Activated naive CD4-positive, alpha-beta T cell treated with anti-CD3 and anti-CD28 coated beads, Interleukin-2, amount 50 U/mL, for 24 hours (primary cell): Measurements from ENCODE around the gene MAGI1.
"Not testable (repeated sequence)": the region's sequence is repeated elsewhere in the genome, so short reads cannot be mapped to it uniquely, and the experiment has no call there.

Experiments
- H3K27ac Mint-ChIP-seq: one replicate; pipeline ENCODE4 v1.8.0; 2021; ENCODE audit warnings: mild to moderate bottlenecking, mixed read lengths
- H3K27me3 Mint-ChIP-seq: one replicate; pipeline ENCODE4 v1.8.0; 2021; ENCODE audit warnings: mixed read lengths
- H3K36me3 Mint-ChIP-seq: one replicate; pipeline ENCODE4 v1.8.0; 2021; ENCODE audit warnings: mixed read lengths
- H3K4me1 Mint-ChIP-seq: one replicate; pipeline ENCODE4 v1.8.0; 2021; ENCODE audit warnings: mixed read lengths
- H3K4me3 Mint-ChIP-seq: one replicate; pipeline ENCODE4 v1.8.0; 2021; ENCODE audit warnings: mild to moderate bottlenecking, mixed read lengths
- H3K9me3 Mint-ChIP-seq: one replicate; pipeline ENCODE4 v1.8.0; 2021; ENCODE audit warnings: mixed read lengths

Gene MAGI1

GRCh38 chr3:65551945-65552344 lies 486.8 kb downstream of the MAGI1 start:
- H3K27me3 Mint-ChIP-seq: peaks cover 13% of the 10 kb centered on the region
- no peaks in the 10 kb centered on the region for H3K36me3 Mint-ChIP-seq
- no peak overlapping the region for H3K4me3 Mint-ChIP-seq
- no peaks in the 10 kb centered on the region for H3K9me3 Mint-ChIP-seq
- H3K27ac Mint-ChIP-seq: no peak overlapping the region
- no peaks in the 10 kb centered on the region for H3K4me1 Mint-ChIP-seq

DNA sequence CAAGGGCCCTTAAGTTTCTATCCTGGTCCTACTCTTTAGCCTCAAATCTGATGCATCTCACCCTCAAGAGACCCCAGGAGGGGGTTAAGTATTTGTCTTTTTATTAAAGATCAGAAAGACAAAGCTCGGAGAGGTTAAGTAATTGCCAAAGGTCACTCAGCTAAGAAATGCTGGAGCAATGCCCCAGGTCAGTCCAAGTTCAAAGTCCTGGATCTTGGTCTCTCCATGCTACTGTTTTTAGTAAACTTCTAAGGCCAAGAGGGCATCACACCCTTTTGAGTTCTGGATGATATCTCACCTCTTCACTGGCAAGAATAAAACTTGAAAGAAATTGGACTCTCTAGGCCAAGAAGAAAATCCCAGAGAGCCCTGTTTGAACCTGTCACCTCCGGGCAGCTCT lies 488.6 kb downstream of the MAGI1 start:
- Mint-ChIP-seq H3K36me3 (no peaks in the 10 kb centered on the region), H3K4me1 (no peaks in the 10 kb centered on the region), H3K27me3 (peaks cover 13% of the 10 kb centered on the region), H3K27ac (no peak overlapping the region), H3K9me3 (peaks cover 5% of the 10 kb centered on the region), H3K4me3 (no peak overlapping the region)

GRCh38 chr3:65549626-65549959 lies 489.1 kb downstream of the MAGI1 start:
- H3K27me3 Mint-ChIP-seq: peaks cover 13% of the 10 kb centered on the region
- peaks cover 5% of the 10 kb centered on the region for H3K9me3 Mint-ChIP-seq
- no peak overlapping the region for H3K4me3 Mint-ChIP-seq
- H3K36me3 Mint-ChIP-seq: no peaks in the 10 kb centered on the region
- H3K4me1 Mint-ChIP-seq: no peaks in the 10 kb centered on the region
- no peak overlapping the region for H3K27ac Mint-ChIP-seq

DNA sequence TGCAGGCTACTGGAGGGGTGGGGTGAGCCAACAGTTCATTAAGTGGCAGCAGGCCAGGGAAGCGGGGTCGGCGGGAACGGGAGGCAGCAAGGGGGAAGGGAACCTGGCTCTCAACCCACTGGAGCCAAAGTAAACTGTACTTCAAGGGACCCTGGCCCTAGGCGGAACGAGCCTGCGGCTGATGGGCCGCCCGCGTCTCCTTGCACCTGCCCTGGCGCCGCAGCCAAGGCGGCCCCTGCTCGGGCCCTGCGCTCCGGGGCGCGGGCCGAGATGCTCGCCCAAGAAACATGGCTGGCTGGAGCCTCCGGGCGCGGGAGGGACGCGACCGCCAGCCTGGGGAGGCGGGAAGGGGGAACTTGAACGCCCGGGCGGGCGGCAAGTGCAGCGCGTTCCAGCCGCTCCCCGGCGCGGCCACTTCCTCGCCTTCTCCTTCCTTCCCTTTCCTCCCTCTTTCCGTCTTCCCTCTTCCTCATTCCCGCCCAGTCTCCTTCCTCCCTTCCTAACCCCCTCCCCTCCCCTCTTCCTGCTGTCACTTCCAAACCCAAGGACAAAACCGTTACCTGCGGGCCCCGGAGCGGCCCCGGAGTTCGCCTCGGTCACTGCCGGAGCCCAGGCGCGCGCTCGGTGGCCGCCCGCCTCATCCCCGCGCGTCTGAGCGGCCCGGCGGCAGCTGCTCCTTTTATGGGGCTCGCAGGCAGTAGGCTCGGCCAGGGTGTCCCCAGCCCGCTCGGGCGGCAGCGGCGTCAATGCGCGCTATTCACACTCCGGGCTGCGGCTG lies 489.7 kb downstream of the MAGI1 start:
- Mint-ChIP-seq H3K4me1 (no peaks in the 10 kb centered on the region), H3K27ac (no peak overlapping the region), H3K27me3 (peaks cover 13% of the 10 kb centered on the region), H3K4me3 (no peak overlapping the region), H3K36me3 (no peaks in the 10 kb centered on the region), H3K9me3 (peaks cover 5% of the 10 kb centered on the region)

DNA sequence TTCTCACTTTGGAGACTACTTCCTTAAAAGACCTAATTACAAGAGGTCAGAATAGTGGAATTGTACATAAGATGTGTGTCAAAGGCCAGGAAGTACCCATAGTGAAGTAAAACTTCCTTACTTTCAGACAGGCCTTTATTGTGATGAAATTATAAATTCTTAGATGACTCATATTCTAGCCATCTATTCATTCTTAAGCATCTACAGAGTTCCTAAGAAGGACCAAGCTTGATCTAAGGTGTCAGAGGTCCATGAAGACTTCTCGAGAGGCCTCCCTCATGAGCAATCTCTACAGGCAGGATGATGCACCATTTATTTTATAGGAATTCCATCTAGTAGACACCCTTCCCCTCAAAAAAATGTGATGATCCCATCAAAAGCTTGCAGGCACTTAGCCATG lies 493.3 kb downstream of the MAGI1 start:
- H3K4me3 Mint-ChIP-seq: no peak overlapping the region
- H3K9me3 Mint-ChIP-seq: peaks cover 5% of the 10 kb centered on the region
- H3K4me1 Mint-ChIP-seq: no peaks in the 10 kb centered on the region
- H3K27me3 Mint-ChIP-seq: peaks cover 10% of the 10 kb centered on the region
- no peaks in the 10 kb centered on the region for H3K36me3 Mint-ChIP-seq
- H3K27ac Mint-ChIP-seq: no peak overlapping the region

GRCh38 chr3:65543391-65543790 lies 495.3 kb downstream of the MAGI1 start:
- not testable (repeated sequence) for H3K27ac Mint-ChIP-seq, H3K4me1 Mint-ChIP-seq, H3K9me3 Mint-ChIP-seq, H3K27me3 Mint-ChIP-seq, H3K36me3 Mint-ChIP-seq, H3K4me3 Mint-ChIP-seq

- Mint-ChIP-seq H3K27me3 (no peaks in the 10 kb centered on the region), H3K4me3 (no peak overlapping the region), H3K36me3 (no peaks in the 10 kb centered on the region), H3K4me1 (no peaks in the 10 kb centered on the region), H3K27ac (no peak overlapping the region), H3K9me3 (no peaks in the 10 kb centered on the region)
Observed at GRCh38 chr3:65540666-65541065, 498.1 kb downstream of the MAGI1 start.

DNA sequence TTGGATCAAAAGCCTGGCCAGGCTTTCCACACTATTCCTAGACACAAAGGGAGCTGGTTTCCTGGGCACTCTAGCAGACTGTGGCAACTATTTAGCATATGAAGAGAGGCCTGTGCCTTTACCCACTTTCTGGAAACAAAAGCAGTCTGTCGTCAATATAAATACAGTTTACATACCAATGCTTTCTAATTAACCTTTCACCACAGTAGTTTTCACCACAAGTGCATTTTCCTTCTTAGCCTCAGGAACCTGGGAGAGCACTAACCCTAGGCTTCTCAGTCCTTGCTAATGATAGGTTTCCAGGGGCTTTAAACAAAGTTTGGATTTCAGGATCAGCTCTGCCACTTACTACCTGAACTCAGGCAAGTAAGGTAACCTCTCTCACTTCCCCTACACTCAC lies 499.1 kb downstream of the MAGI1 start:
- H3K36me3 Mint-ChIP-seq: no peaks in the 10 kb centered on the region

GRCh38 chr3:65538101-65538500 lies 500.6 kb downstream of the MAGI1 start:
- Mint-ChIP-seq H3K9me3 (no peaks in the 10 kb centered on the region), H3K36me3 (no peaks in the 10 kb centered on the region), H3K27ac (no peak overlapping the region), H3K27me3 (no peaks in the 10 kb centered on the region), H3K4me3 (no peak overlapping the region), H3K4me1 (no peaks in the 10 kb centered on the region)

More for the DNA sequence above, 499.1 kb downstream of the MAGI1 start:
- Mint-ChIP-seq H3K4me1 (no peaks in the 10 kb centered on the region), H3K27ac (no peak overlapping the region), H3K27me3 (no peaks in the 10 kb centered on the region), H3K9me3 (no peaks in the 10 kb centered on the region), H3K4me3 (no peak overlapping the region)

DNA sequence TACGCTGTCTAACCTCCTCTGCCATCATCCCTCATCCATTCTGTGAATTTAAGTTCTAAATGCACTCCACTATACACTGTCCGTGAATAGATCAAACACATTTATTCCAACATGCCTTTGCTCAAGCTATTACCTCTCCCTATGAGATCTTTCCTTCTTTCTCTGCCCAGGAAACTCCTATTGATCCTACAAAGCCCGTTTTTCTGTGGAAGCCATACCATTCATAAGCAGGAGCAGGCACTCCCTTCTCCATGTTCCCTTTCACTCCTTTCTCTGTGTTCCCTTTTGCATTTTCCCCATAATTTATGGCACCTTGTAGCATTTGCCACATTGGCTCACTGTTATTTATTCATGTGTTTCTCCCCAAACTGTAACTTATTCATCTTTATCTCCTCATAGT lies 501.6 kb downstream of the MAGI1 start:
- no peak overlapping the region for H3K4me3 Mint-ChIP-seq
- H3K27me3 Mint-ChIP-seq: no peaks in the 10 kb centered on the region
- H3K36me3 Mint-ChIP-seq: no peaks in the 10 kb centered on the region
- H3K9me3 Mint-ChIP-seq: no peaks in the 10 kb centered on the region
- H3K27ac Mint-ChIP-seq: no peak overlapping the region
- no peaks in the 10 kb centered on the region for H3K4me1 Mint-ChIP-seq

DNA sequence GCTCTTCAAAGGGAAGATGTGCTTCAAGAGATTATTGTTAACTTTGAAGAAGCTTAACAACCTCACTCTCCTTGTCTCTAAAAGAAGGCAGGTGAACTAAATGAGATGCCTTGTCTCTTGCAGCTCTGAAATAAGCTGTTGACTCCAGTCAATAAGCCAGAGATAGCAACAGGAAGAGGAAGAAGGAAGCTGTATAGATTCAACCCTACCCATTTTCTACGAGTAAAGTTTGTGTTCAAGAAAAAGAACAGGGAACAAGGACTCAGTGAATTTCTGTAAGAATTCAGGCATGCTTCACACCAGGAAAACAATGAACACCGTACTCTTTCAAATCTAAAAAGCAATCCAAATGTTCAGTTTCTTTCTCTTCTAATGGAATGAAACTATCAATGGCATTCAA lies 503.5 kb downstream of the MAGI1 start:
- no peaks in the 10 kb centered on the region for H3K9me3 Mint-ChIP-seq
- H3K36me3 Mint-ChIP-seq: no peaks in the 10 kb centered on the region
- no peaks in the 10 kb centered on the region for H3K27me3 Mint-ChIP-seq
- no peaks in the 10 kb centered on the region for H3K4me1 Mint-ChIP-seq
- no peak overlapping the region for H3K27ac Mint-ChIP-seq
- H3K4me3 Mint-ChIP-seq: no peak overlapping the region

DNA sequence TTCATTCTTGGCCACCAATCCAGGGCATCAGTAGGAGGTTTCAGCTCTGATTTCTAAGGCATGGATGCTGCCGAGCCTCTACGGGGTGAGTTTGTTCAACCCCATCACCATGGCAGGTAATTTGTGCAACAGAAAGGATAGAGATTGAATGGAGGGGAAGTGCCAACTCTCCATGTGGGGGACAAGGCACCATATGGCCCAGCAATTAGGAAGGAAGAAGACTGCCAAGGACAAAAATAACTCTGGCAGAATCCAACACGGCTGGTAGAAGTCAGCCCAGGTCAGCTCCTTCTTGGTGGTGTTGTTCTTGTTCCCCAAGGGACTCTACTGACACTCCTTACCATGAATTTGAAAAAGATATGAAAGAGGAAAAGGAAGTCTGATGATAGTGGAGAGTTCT lies 503.9 kb downstream of the MAGI1 start:
- Mint-ChIP-seq H3K27me3 (no peaks in the 10 kb centered on the region), H3K9me3 (no peaks in the 10 kb centered on the region), H3K36me3 (no peaks in the 10 kb centered on the region), H3K4me1 (no peaks in the 10 kb centered on the region), H3K27ac (no peak overlapping the region), H3K4me3 (no peak overlapping the region)

DNA sequence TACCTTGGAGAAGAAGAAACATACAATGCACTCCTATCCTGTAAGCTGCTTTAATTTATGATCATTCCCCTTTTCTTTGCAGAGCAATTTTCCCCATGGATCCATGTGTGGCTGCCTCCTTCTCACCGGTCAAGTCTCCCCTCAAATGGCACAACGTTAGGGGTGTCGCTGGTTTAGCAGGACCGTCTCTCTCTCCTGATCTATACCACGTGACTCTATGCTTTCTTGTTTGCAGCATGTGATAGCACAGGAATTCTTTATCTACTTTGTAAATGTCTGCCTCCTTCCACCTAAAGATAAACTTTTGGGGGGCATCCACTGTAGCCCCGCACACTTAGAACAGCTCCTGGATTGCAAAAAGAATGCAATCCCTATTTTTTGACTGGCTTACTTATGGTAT lies 506.0 kb downstream of the MAGI1 start:
- H3K9me3 Mint-ChIP-seq: no peaks in the 10 kb centered on the region
- H3K27me3 Mint-ChIP-seq: no peaks in the 10 kb centered on the region
- no peak overlapping the region for H3K4me3 Mint-ChIP-seq
- no peaks in the 10 kb centered on the region for H3K4me1 Mint-ChIP-seq
- H3K27ac Mint-ChIP-seq: no peak overlapping the region
- no peaks in the 10 kb centered on the region for H3K36me3 Mint-ChIP-seq

- Mint-ChIP-seq H3K4me1 (no peaks in the 10 kb centered on the region), H3K4me3 (no peak overlapping the region), H3K9me3 (no peaks in the 10 kb centered on the region), H3K27ac (no peak overlapping the region), H3K27me3 (no peaks in the 10 kb centered on the region), H3K36me3 (no peaks in the 10 kb centered on the region)
Observed at GRCh38 chr3:65532215-65532614, 506.5 kb downstream of the MAGI1 start.

GRCh38 chr3:65531499-65531898 lies 507.2 kb downstream of the MAGI1 start:
- no peak overlapping the region for H3K4me3 Mint-ChIP-seq
- H3K4me1 Mint-ChIP-seq: no peaks in the 10 kb centered on the region
- no peak overlapping the region for H3K27ac Mint-ChIP-seq
- H3K27me3 Mint-ChIP-seq: no peaks in the 10 kb centered on the region
- H3K36me3 Mint-ChIP-seq: no peaks in the 10 kb centered on the region
- no peaks in the 10 kb centered on the region for H3K9me3 Mint-ChIP-seq

GRCh38 chr3:65526656-65527055 lies 512.1 kb downstream of the MAGI1 start:
- Mint-ChIP-seq H3K27me3 (no peaks in the 10 kb centered on the region), H3K36me3 (no peaks in the 10 kb centered on the region), H3K4me3 (no peak overlapping the region), H3K9me3 (no peaks in the 10 kb centered on the region), H3K27ac (no peak overlapping the region), H3K4me1 (no peaks in the 10 kb centered on the region)

DNA sequence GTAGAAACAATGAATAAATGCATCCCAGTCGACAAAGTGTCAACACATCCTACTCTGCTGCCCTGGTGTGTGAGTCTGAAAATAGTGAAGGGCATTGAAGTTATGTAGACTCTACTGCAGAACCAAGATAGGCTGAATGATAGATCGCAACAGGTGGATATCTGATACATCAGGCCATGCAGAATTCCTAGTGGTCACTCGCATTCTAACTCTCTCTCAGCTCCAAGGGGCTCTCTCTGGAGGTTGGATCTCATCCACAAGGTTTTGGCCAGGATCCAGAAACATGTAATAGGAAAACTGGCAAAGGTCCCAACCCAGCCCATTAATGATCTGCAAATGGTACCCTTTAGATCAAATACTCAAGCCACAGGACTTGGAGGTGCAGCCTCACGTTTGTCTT lies 514.1 kb downstream of the MAGI1 start:
- Mint-ChIP-seq H3K36me3 (no peaks in the 10 kb centered on the region), H3K27me3 (no peaks in the 10 kb centered on the region), H3K4me1 (no peaks in the 10 kb centered on the region)

More for the DNA sequence above, 514.1 kb downstream of the MAGI1 start:
- Mint-ChIP-seq H3K27ac (no peak overlapping the region), H3K9me3 (peaks cover 3% of the 10 kb centered on the region), H3K4me3 (no peak overlapping the region)
